H1 (cell line): Measurements from ENCODE around the gene PPP1R7. TPM values are rescaled to one million over a fixed set of nuclear protein-coding genes. Genes with fewer than 3 reads are reported as not detected.

ENCODE experiments used
- CTCF ChIA-PET: fragments of 300-600 bp; sonication (Branson Sonifier 250); formaldehyde crosslinking; loops from one replicate; lab custom pipeline; 2021; ENCODE audit not compliant: partially characterized antibody; lab: Charles Lee
- POLR2A ChIA-PET: fragments of 300-600 bp; sonication (Branson Sonifier 250); formaldehyde crosslinking; loops from one replicate; lab custom pipeline; 2021; ENCODE audit warnings: inconsistent platforms; ENCODE audit not compliant: partially characterized antibody; lab: Charles Lee
- DNase-seq, 2 experiments: peaks; one replicate each; pipeline versions ENCODE4 v3.0.0 to v3.0.0-alpha.2; 2010 to 2022; ENCODE audit warnings: low spot score in 2 of 2, low read depth in 1 of 2, mixed read lengths in 1 of 2
- FAIRE-seq: peaks from 2 replicates; lab custom pipeline; 2011; peaks lifted over from hg19 to GRCh38; lab: Jason Lieb, UNC
- H2AFZ ChIP-seq: 2 replicates; pipeline ENCODE4 v1.8.1; 2012; ENCODE audit warnings: low read length, inconsistent platforms
- H2AK5ac ChIP-seq: 2 replicates; pipeline ENCODE4 v1.6.1; 2013; ENCODE audit warnings: low read depth, low read length
- H2BK120ac ChIP-seq: replicated peaks from 2 replicates; pipeline ENCODE3; 2013; ENCODE audit warnings: low read depth, low read length, inconsistent platforms
- H2BK12ac ChIP-seq: 2 replicates; pipeline ENCODE4 v1.6.1; 2013; ENCODE audit warnings: low read depth, low read length
- H2BK15ac ChIP-seq: 2 replicates; pipeline ENCODE4 v1.6.1; 2013; ENCODE audit warnings: low read length
- H2BK20ac ChIP-seq: 2 replicates; pipeline ENCODE4 v1.6.1; 2013; ENCODE audit warnings: low read length
- H2BK5ac ChIP-seq: 2 replicates; pipeline ENCODE4 v1.6.1; 2013; ENCODE audit warnings: low read depth, low read length
- H3K14ac ChIP-seq: 2 replicates; pipeline ENCODE4 v1.6.1; 2013; ENCODE audit warnings: inconsistent platforms; ENCODE audit not compliant: insufficient read length
- H3K18ac ChIP-seq: 2 replicates; pipeline ENCODE4 v1.6.1; 2013; ENCODE audit warnings: low read length; ENCODE audit errors: extremely low read depth
- H3K23ac ChIP-seq: 2 replicates; pipeline ENCODE4 v1.6.1; 2013; ENCODE audit warnings: inconsistent platforms; ENCODE audit not compliant: insufficient read length
- H3K23me2 ChIP-seq: 2 replicates; pipeline ENCODE4 v1.6.1; 2013; ENCODE audit warnings: low read depth, low read length
- H3K27ac ChIP-seq: 2 replicates; pipeline ENCODE4 v1.6.1; 2011; ENCODE audit warnings: low read depth, low read length, inconsistent platforms
- H3K27me3 ChIP-seq, 4 experiments: replicated peaks in 1 of 4; 1 replicate in 1 of 4; 2 replicates in 3 of 4; pipeline versions ENCODE4 v1.6.1 to v1.8.1; 2011 to 2013; ENCODE audit warnings: low read length in 3 of 4, mild to moderate bottlenecking in 3 of 4, inconsistent platforms in 2 of 4, mixed read lengths in 2 of 4, moderate library complexity in 1 of 4; ENCODE audit not compliant: control insufficient read depth in 3 of 4, insufficient read depth in 3 of 4; ENCODE audit errors: extremely low read depth in 1 of 4
- H3K36me3 ChIP-seq, 4 experiments: 2 replicates each; pipeline versions ENCODE4 v1.6.1 to v1.8.1; 2011 to 2013; ENCODE audit warnings: mild to moderate bottlenecking in 4 of 4, low read length in 3 of 4, moderate library complexity in 2 of 4, control low read depth in 1 of 4, inconsistent platforms in 1 of 4; ENCODE audit not compliant: insufficient read depth in 4 of 4, control insufficient read depth in 2 of 4
- H3K4ac ChIP-seq: replicated peaks from 2 replicates; pipeline ENCODE3; 2013; ENCODE audit warnings: low read length, low read depth, mixed read lengths, inconsistent platforms; ENCODE audit not compliant: insufficient read length
- H3K4me1 ChIP-seq, 4 experiments: replicated peaks in 1 of 4; 1 replicate in 1 of 4; 2 replicates in 3 of 4; pipeline versions ENCODE4 v1.6.1 to v1.8.1; 2011 to 2013; ENCODE audit warnings: low read length in 3 of 4, inconsistent platforms in 2 of 4, mixed read lengths in 1 of 4; ENCODE audit not compliant: insufficient read depth in 4 of 4, control insufficient read depth in 3 of 4
- H3K4me2 ChIP-seq, 2 experiments: 2 replicates each; pipeline versions ENCODE4 v1.6.1 to v1.8.1; 2011 to 2013; ENCODE audit warnings: low read depth in 2 of 2, low read length in 2 of 2, control low read depth in 1 of 2, inconsistent platforms in 1 of 2, mild to moderate bottlenecking in 1 of 2; ENCODE audit not compliant: insufficient read depth in 1 of 2
- H3K4me3 ChIP-seq, 4 experiments: fragments of 200-600, 300-600 bp in 1 of 4; sonication (generic), shearing (Covaris generic), sonication (Bioruptor Twin) in 1 of 4; 2 replicates each; pipeline versions ENCODE4 v1.5.1 to v1.8.1; 2011 to 2016; ENCODE audit warnings: low read length in 4 of 4, low read depth in 3 of 4, control low read depth in 2 of 4, inconsistent platforms in 2 of 4, mild to moderate bottlenecking in 2 of 4, mixed read lengths in 1 of 4, moderate library complexity in 1 of 4; ENCODE audit not compliant: insufficient read depth in 2 of 4; ENCODE audit errors: extremely low read depth in 1 of 4
- H3K56ac ChIP-seq: replicated peaks from 2 replicates; pipeline ENCODE3; 2013; ENCODE audit warnings: low read depth, mild to moderate bottlenecking, mixed read lengths, low read length, inconsistent platforms; ENCODE audit not compliant: insufficient read length
- H3K79me1 ChIP-seq: 2 replicates; pipeline ENCODE4 v1.6.1; 2013; ENCODE audit warnings: low read depth, low read length, control low read depth
- H3K79me2 ChIP-seq, 2 experiments: 2 replicates each; pipeline versions ENCODE4 v1.6.1 to v1.8.1; 2012 to 2013; ENCODE audit warnings: low read length in 2 of 2, mild to moderate bottlenecking in 2 of 2, inconsistent platforms in 1 of 2; ENCODE audit not compliant: insufficient read depth in 2 of 2, control insufficient read depth in 1 of 2
- H3K9ac ChIP-seq, 4 experiments: replicated peaks in 1 of 4; 1 replicate in 1 of 4; 2 replicates in 3 of 4; pipeline versions ENCODE4 v1.6.1 to v1.8.1; 2011 to 2013; ENCODE audit warnings: low read depth in 3 of 4, low read length in 3 of 4, control low read depth in 2 of 4, mild to moderate bottlenecking in 2 of 4, moderate library complexity in 2 of 4, inconsistent platforms in 1 of 4; ENCODE audit errors: extremely low read depth in 1 of 4
- H3K9me3 ChIP-seq, 2 experiments: 2 replicates each; pipeline versions ENCODE4 v1.6.1 to v1.8.1; 2012 to 2013; ENCODE audit warnings: mild to moderate bottlenecking in 2 of 2, moderate library complexity in 2 of 2, control low read depth in 1 of 2, inconsistent platforms in 1 of 2, low read depth in 1 of 2, low read length in 1 of 2, mixed read lengths in 1 of 2; ENCODE audit not compliant: insufficient read depth in 2 of 2
- H4K20me1 ChIP-seq, 2 experiments: replicated peaks in 1 of 2; 2 replicates each; pipeline versions ENCODE3 to v1.8.1; 2011 to 2013; ENCODE audit warnings: inconsistent platforms in 2 of 2, low read length in 2 of 2, mild to moderate bottlenecking in 1 of 2; ENCODE audit not compliant: insufficient read depth in 2 of 2, control insufficient read depth in 1 of 2
- H4K5ac ChIP-seq: 2 replicates; pipeline ENCODE4 v1.6.1; 2013; ENCODE audit warnings: low read length, low read depth, mixed read lengths, inconsistent platforms; ENCODE audit not compliant: insufficient read length
- H4K8ac ChIP-seq: 2 replicates; pipeline ENCODE4 v1.8.0; 2013; ENCODE audit warnings: mild to moderate bottlenecking, moderate library complexity, low read length, inconsistent platforms; ENCODE audit not compliant: insufficient read depth; ENCODE audit errors: extremely low read depth
- H4K91ac ChIP-seq: replicated peaks from 2 replicates; pipeline ENCODE3; 2013; ENCODE audit warnings: low read length, mixed read lengths, inconsistent platforms; ENCODE audit not compliant: insufficient read length
- CHD2 ChIP-seq: IDR thresholded peaks from 2 replicates; pipeline ENCODE4 v1.6.1; 2012; ENCODE audit warnings: low read length, improper control_type of control experiment
- EP300 ChIP-seq, 2 experiments: IDR thresholded peaks; 1 replicate in 1 of 2; 2 replicates in 1 of 2; pipeline ENCODE4 v1.6.1; 2011 to 2012; ENCODE audit warnings: low read depth in 2 of 2, low read length in 2 of 2, mild to moderate bottlenecking in 2 of 2, borderline replicate concordance in 1 of 2, inconsistent platforms in 1 of 2, moderate library complexity in 1 of 2
- EZH2 ChIP-seq: fragments of 200-600 bp; sonication (generic); IDR thresholded peaks from 2 replicates; pipeline ENCODE4 v1.7.1; 2012; ENCODE audit warnings: low read depth, mild to moderate bottlenecking, moderate library complexity, low read length, inconsistent platforms; ENCODE audit not compliant: severe bottlenecking
- KDM5A ChIP-seq: fragments of 200-600 bp; IDR thresholded peaks from 2 replicates; pipeline ENCODE4 v1.7.1; 2012; ENCODE audit warnings: mild to moderate bottlenecking, low read length, inconsistent platforms, mixed read lengths
- NANOG ChIP-seq: IDR thresholded peaks from 2 replicates; pipeline ENCODE4 v1.6.1; 2011; ENCODE audit warnings: low read length, low read depth, mild to moderate bottlenecking, inconsistent platforms; ENCODE audit not compliant: insufficient read depth, poor library complexity, severe bottlenecking
- PHF8 ChIP-seq: fragments of 200-600 bp; sonication (generic); conservative IDR thresholded peaks from 2 replicates; pipeline ENCODE4 v1.7.1; 2012; ENCODE audit warnings: low read depth, mild to moderate bottlenecking, inconsistent platforms, low read length, moderate library complexity
- RBBP5 ChIP-seq: IDR thresholded peaks from 2 replicates; pipeline ENCODE4 v1.7.1; 2012; ENCODE audit warnings: low read depth, mild to moderate bottlenecking, inconsistent platforms, low read length, moderate library complexity, borderline replicate concordance
- SP2 ChIP-seq: IDR thresholded peaks from 2 replicates; pipeline ENCODE4 v1.6.1; 2012; ENCODE audit warnings: mild to moderate bottlenecking, low read length, inconsistent platforms
- TBP ChIP-seq: IDR thresholded peaks from 2 replicates; pipeline ENCODE4 v1.6.1; 2011; ENCODE audit warnings: low read depth, low read length, improper control_type of control experiment
- TCF12 ChIP-seq: IDR thresholded peaks from 2 replicates; pipeline ENCODE4 v1.6.1; 2011; ENCODE audit warnings: low read depth, mild to moderate bottlenecking, low read length
- ZNF274 ChIP-seq: IDR thresholded peaks from 2 replicates; pipeline ENCODE4 v1.7.0; 2012; ENCODE audit warnings: low read length, borderline replicate concordance; ENCODE audit errors: extremely low read depth
- WGBS, 2 experiments: shearing (Covaris generic) in 1 of 2; methylation state at CpG; one replicate each; pipeline versions ENCODE4 v1.1.6 to v1.1.7; 2013 to 2015; ENCODE audit warnings: low lambda C conversion rate in 2 of 2, mixed read lengths in 2 of 2, inconsistent platforms in 1 of 2, low coverage in 1 of 2, missing lambda C conversion rate in 1 of 2; ENCODE audit not compliant: insufficient replicate concordance in 2 of 2, insufficient coverage in 1 of 2, insufficient read length in 1 of 2; ENCODE audit errors: extremely low coverage in 1 of 2, missing lambda C conversion rate in 1 of 2; 5-methylcytosine and 5-hydroxymethylcytosine counted together
- polyA plus RNA-seq, 7 experiments: library from polyadenylated mRNA; depleted of rRNA in 3 of 7; stranded (reverse) in 5 of 7; unstranded in 2 of 7; fragments of >200 nt in 5 of 7; fragments of 200-250 nt in 2 of 7; gene quantifications; 1 replicate in 5 of 7; 2 replicates in 1 of 7; 4 replicates in 1 of 7; pipeline versions ENCODE4 v1.2.1 to v1.2.3, GENCODE V29; 2011 to 2013; ENCODE audit warnings: missing spikeins in 2 of 7, mixed read lengths in 2 of 7
- total RNA-seq: library from RNA; stranded (reverse); fragmentation: NEBNext Ultra II Directional; extraction: Animal tissue kit (Norgen Biotek cat#: 25700); gene quantifications from 2 replicates; pipeline ENCODE4 v1.2.1, GENCODE V29; 2021
- TF ChIP-seq, protein P1 (sequence below): IDR thresholded peaks from 2 replicates; pipeline ENCODE4 v1.6.1; 2012; ENCODE audit warnings: low read length, inconsistent platforms

Gene PPP1R7
- total and polyA plus RNA-seq, 2 of the 8 experiments (the other 6 are each of a cell fraction or from before 2014, with no cell fraction given) = 22.2 to 64.0 TPM

DNA sequence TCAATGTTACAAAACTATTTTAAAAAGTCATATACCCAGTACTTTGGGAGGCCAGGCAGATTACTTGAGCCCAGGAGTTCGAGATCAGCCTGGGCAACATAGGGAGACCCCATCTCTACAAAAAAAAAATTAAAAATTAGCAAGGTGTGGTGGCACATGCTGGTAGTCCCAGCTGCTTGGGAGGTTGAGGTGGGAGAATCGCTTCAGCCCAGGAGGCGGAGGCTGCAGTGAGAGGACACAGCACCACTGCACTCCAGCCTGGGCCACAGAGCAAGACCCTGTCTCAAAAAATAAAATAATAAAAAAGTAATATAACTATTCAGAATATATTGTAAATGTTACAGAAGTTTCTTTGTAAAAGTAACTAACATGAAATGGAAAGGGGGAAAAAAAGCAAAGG, 2.9 kb upstream of the PPP1R7 start:
- no peak overlapping the region; a peak in 1 of 4 replicates for H3K4me2 ChIP-seq
- POLR2A ChIA-PET = no interaction called here
- TF ChIP-seq RBBP5 = no peak
- TF ChIP-seq NANOG = no peak
- TF ChIP-seq EZH2 = no peak
- TF ChIP-seq EP300 (IDR thresholded peaks at IDR 0.05; ENCODE audit: borderline replicate concordance in 1 of 2, low read depth in 2 of 2, low read length in 2 of 2) = no peak
- no peak for TF ChIP-seq ZNF274
- TF ChIP-seq CHD2 = no peak
- no peak for TF ChIP-seq TCF12
- TF ChIP-seq, protein P1, sequence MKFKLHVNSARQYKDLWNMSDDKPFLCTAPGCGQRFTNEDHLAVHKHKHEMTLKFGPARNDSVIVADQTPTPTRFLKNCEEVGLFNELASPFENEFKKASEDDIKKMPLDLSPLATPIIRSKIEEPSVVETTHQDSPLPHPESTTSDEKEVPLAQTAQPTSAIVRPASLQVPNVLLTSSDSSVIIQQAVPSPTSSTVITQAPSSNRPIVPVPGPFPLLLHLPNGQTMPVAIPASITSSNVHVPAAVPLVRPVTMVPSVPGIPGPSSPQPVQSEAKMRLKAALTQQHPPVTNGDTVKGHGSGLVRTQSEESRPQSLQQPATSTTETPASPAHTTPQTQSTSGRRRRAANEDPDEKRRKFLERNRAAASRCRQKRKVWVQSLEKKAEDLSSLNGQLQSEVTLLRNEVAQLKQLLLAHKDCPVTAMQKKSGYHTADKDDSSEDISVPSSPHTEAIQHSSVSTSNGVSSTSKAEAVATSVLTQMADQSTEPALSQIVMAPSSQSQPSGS = no peak
- no peak for TF ChIP-seq PHF8
- TF ChIP-seq KDM5A = no peak
- no peak for TF ChIP-seq TBP
- no peak for TF ChIP-seq SP2

More for the DNA sequence above, 2.9 kb upstream of the PPP1R7 start:
- Histone ChIP-seq H3K4me1 (peaks cover 0 to 11% (median 7%) of the 10 kb centered on the region in 4 experiments; a peak in 6 of 7 replicates), H3K27me3 (peaks cover 0 to 3% (median 2%) of the 10 kb centered on the region in 4 experiments; a peak in 1 of 7 replicates), H3K56ac (no peak overlapping the region), H4K5ac (no peak overlapping the region), H3K23me2 (peaks cover 9% of the 10 kb centered on the region; the same call in 1 of the 2 replicates), H4K20me1 (peaks cover 0 to 15% of the 10 kb centered on the region in 2 experiments), H3K27ac (no peak overlapping the region), H2BK5ac (no peak overlapping the region), H3K36me3 (no peaks in the 10 kb centered on the region), H3K79me1 (peaks cover 14% of the 10 kb centered on the region), H2BK12ac (no peak overlapping the region), H3K4ac (no peak overlapping the region), H3K9me3 (no peaks in the 10 kb centered on the region), H4K8ac (no peak overlapping the region), H3K23ac (no peak overlapping the region), H2BK120ac (no peak overlapping the region), H3K79me2 (peaks cover 4 to 39% of the 10 kb centered on the region in 2 experiments; a peak in 3 of 4 replicates), H3K9ac (no peak overlapping the region), H2BK20ac (no peak overlapping the region), H4K91ac (no peak overlapping the region), H3K18ac (no peak overlapping the region), H2AK5ac (no peak overlapping the region), H2BK15ac (no peak overlapping the region), H3K14ac (no peak overlapping the region), H2AFZ (no peak overlapping the region), H3K4me3 (no peak overlapping the region)
- CTCF ChIA-PET = interaction anchor here (1.0 kb wide), 1 partner anchor 157 kb away, joined by 3 read pairs; no protein-coding TSS in a partner anchor
- DNase-seq (no peak), FAIRE-seq (no peak)
- whole genome bisulfite sequencing, 2 experiments = 90% methylated on average over 3 of the region's 3 CpGs; no CpG with 5 or more reads in 1 of the 2 experiments
